ENCODE data around the gene NFS1. TPM values are rescaled to one million over a fixed set of nuclear protein-coding genes. Genes with fewer than 3 reads are reported as not detected.

Gene NFS1
- polyA plus RNA-seq, 2 of the 4 experiments (the other 2 are of a cell fraction): 44.0 to 50.5 TPM

GRCh38 chr20:35695978-35696377, 3.2 kb downstream of the NFS1 start:
- 86% methylated on average over 4 of the region's 4 CpGs for WGBS (ENCODE audit: missing lambda C conversion rate)
- ChIA-PET CTCF (interaction anchor here (1.5 kb wide), 1 partner anchor 232 kb away, joined by 4 read pairs; no protein-coding TSS in a partner anchor), POLR2A (no interaction called here)
- DNase-seq (ENCODE audit: low read depth in 1 of 2, low spot score in 1 of 2) (no peak), ATAC-seq (no peak), FAIRE-seq (no peak)
- Histone ChIP-seq H3K4me3 (no peak overlapping the region), H3K4me1 (peaks cover 20% of the 10 kb centered on the region), H3K27ac (no peak overlapping the region), H3K4me2 (no peak overlapping the region), H3K9me3 (no peaks in the 10 kb centered on the region)
- no peak for TF ChIP-seq CBX2 (IDR thresholded peaks at IDR 0.05; ENCODE audit: borderline replicate concordance, low read depth)
- TF ChIP-seq NPAS2 (CRISPR knock-in tag; IDR thresholded peaks at IDR 0.05; ENCODE audit: borderline replicate concordance): no peak

GRCh38 chr20:35695245-35695749, 3.9 kb downstream of the NFS1 start:
- no peak overlapping the region for H3K27ac ChIP-seq
- no peak for TF ChIP-seq POLR2AphosphoS2 (conservative IDR thresholded peaks at IDR 0.05; ENCODE audit: low read length)
- no peak for TF ChIP-seq RCOR1 (IDR thresholded peaks at IDR 0.05; ENCODE audit: low read depth, low read length)
- no peak for TF ChIP-seq HOXB13 (CRISPR knock-in tag; IDR thresholded peaks at IDR 0.05; ENCODE audit: low read depth)
- no peak for TF ChIP-seq KDM1A (IDR thresholded peaks at IDR 0.05; ENCODE audit: low read depth)
- no peak for TF ChIP-seq ZC3H11A (IDR thresholded peaks at IDR 0.05)
- no peak for TF ChIP-seq ZNF302 (CRISPR knock-in tag; IDR thresholded peaks at IDR 0.05)
- no peak for TF ChIP-seq HMGXB4 (CRISPR knock-in tag; IDR thresholded peaks at IDR 0.05; ENCODE audit: borderline replicate concordance)
- no peak for TF ChIP-seq REST (IDR thresholded peaks at IDR 0.05)
- TF ChIP-seq E2F6 (IDR thresholded peaks at IDR 0.05; ENCODE audit: borderline replicate concordance, low read depth): no peak
- no peak for TF ChIP-seq HES2 (IDR thresholded peaks at IDR 0.05)
- TF ChIP-seq HEYL (CRISPR knock-in tag; IDR thresholded peaks at IDR 0.05): no peak
- TF ChIP-seq KDM5A (IDR thresholded peaks at IDR 0.05): no peak
- TF ChIP-seq HOXB5 (CRISPR knock-in tag; IDR thresholded peaks at IDR 0.05): no peak
- TF ChIP-seq CTCF (IDR thresholded peaks at IDR 0.05): no peak
- no peak for TF ChIP-seq ELK1 (IDR thresholded peaks at IDR 0.05; ENCODE audit: low read depth, low read length)
- TF ChIP-seq MAFK (IDR thresholded peaks at IDR 0.05; ENCODE audit: partially characterized antibody): no peak
- no peak for TF ChIP-seq RAD21 (conservative IDR thresholded peaks at IDR 0.05 in 1 of 2, IDR thresholded peaks at IDR 0.05 in 1 of 2)
- no peak for TF ChIP-seq CEBPB (IDR thresholded peaks at IDR 0.05)
- FAIRE-seq: no peak
- CTCF ChIA-PET: no interaction called here
- DNase-seq (ENCODE audit: low read depth in 1 of 2, low spot score in 1 of 2): no peak
- no peak overlapping the region for H3K4me3 ChIP-seq
- POLR2A ChIA-PET: no interaction called here
- H3K9me3 ChIP-seq: no peaks in the 10 kb centered on the region
- no peak overlapping the region for H3K4me2 ChIP-seq
- peaks cover 13% of the 10 kb centered on the region for H3K4me1 ChIP-seq
- no peak for ATAC-seq
- WGBS (ENCODE audit: missing lambda C conversion rate): 81% methylated on average over 2 of the region's 2 CpGs
